ENCODE results near the gene EPM2AIP1. TPM values are rescaled to one million over a fixed set of nuclear protein-coding genes. Genes with fewer than 3 reads are reported as not detected.

EPM2AIP1 gene
- total RNA-seq, 1 experiment from 2014 or later, result 7.3 TPM

DNA sequence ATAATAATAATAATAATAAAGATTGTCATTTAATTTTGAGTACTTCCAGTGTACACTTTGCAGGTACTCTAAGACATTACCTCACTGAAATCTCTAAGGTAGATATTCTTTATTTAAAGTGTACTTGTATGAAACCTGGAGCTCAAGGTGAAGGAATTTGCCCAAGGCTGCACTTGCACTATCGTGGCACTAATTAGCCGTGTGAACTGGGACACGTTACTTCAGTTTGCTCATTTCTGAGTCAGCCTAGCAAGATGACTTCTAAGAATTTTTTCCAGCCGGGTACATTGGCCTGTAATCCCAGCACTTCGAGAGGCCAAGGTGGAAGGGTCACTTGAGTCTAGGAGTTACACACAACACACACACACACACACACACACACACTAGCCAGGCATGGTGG, 33.9 kb upstream of the EPM2AIP1 start:
- ChIA-PET CTCF (no interaction called here), POLR2A (interaction anchor here (0.6 to 0.7 kb wide), 3 partner anchors 20 to 243 kb away, joined by 4 to 12 read pairs (median 6); no protein-coding TSS in a partner anchor)
- in situ Hi-C loops (cut with HindIII; ENCODE audit: low pct_unique_long_range_greater_than_20kb, low sequenced_read_pairs), result no loop called here
- DNase-seq (ENCODE audit: low read depth, low spot score) (no peak), ATAC-seq (no peak)
- H3K27ac ChIP-seq (ENCODE audit: low read length), result no peak overlapping the region
- no peaks in the 10 kb centered on the region for H3K9me3 ChIP-seq (ENCODE audit: control insufficient read depth, insufficient read depth, low read depth, low read length)
- H3K4me1 ChIP-seq (ENCODE audit: control insufficient read depth, insufficient read depth, low read length), result no peaks in the 10 kb centered on the region
- no peak overlapping the region for H3K4me3 ChIP-seq (ENCODE audit: low read depth in 2 of 2, low read length in 2 of 2)
- peaks cover 14% of the 10 kb centered on the region for H3K36me3 ChIP-seq (ENCODE audit: control insufficient read depth, insufficient read depth, low read length)
- TF ChIP-seq, protein P1, sequence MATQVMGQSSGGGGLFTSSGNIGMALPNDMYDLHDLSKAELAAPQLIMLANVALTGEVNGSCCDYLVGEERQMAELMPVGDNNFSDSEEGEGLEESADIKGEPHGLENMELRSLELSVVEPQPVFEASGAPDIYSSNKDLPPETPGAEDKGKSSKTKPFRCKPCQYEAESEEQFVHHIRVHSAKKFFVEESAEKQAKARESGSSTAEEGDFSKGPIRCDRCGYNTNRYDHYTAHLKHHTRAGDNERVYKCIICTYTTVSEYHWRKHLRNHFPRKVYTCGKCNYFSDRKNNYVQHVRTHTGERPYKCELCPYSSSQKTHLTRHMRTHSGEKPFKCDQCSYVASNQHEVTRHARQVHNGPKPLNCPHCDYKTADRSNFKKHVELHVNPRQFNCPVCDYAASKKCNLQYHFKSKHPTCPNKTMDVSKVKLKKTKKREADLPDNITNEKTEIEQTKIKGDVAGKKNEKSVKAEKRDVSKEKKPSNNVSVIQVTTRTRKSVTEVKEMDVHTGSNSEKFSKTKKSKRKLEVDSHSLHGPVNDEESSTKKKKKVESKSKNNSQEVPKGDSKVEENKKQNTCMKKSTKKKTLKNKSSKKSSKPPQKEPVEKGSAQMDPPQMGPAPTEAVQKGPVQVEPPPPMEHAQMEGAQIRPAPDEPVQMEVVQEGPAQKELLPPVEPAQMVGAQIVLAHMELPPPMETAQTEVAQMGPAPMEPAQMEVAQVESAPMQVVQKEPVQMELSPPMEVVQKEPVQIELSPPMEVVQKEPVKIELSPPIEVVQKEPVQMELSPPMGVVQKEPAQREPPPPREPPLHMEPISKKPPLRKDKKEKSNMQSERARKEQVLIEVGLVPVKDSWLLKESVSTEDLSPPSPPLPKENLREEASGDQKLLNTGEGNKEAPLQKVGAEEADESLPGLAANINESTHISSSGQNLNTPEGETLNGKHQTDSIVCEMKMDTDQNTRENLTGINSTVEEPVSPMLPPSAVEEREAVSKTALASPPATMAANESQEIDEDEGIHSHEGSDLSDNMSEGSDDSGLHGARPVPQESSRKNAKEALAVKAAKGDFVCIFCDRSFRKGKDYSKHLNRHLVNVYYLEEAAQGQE (IDR thresholded peaks at IDR 0.05; ENCODE audit: insufficient read depth in 1 of 2, low read depth in 2 of 2, low read length in 1 of 2), result no peak
- TF ChIP-seq SIN3A (IDR thresholded peaks at IDR 0.05; ENCODE audit: borderline replicate concordance, insufficient read depth, low read depth, low read length) (no peak), POLR2AphosphoS5 (IDR thresholded peaks at IDR 0.05; ENCODE audit: low read depth, low read length) (no peak), TCF7L2 (IDR thresholded peaks at IDR 0.05; ENCODE audit: low read depth, low read length) (no peak)
- TF ChIP-seq, protein P2, sequence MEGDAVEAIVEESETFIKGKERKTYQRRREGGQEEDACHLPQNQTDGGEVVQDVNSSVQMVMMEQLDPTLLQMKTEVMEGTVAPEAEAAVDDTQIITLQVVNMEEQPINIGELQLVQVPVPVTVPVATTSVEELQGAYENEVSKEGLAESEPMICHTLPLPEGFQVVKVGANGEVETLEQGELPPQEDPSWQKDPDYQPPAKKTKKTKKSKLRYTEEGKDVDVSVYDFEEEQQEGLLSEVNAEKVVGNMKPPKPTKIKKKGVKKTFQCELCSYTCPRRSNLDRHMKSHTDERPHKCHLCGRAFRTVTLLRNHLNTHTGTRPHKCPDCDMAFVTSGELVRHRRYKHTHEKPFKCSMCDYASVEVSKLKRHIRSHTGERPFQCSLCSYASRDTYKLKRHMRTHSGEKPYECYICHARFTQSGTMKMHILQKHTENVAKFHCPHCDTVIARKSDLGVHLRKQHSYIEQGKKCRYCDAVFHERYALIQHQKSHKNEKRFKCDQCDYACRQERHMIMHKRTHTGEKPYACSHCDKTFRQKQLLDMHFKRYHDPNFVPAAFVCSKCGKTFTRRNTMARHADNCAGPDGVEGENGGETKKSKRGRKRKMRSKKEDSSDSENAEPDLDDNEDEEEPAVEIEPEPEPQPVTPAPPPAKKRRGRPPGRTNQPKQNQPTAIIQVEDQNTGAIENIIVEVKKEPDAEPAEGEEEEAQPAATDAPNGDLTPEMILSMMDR (IDR thresholded peaks at IDR 0.05), result no peak
- no TSS peak for BruUV-seq (replicated peaks)
- no peaks in the 10 kb centered on the region for H3K27me3 ChIP-seq (ENCODE audit: control insufficient read depth, insufficient read depth, low read length)
- intact Hi-C loops (cut with micrococcal nuclease; ENCODE audit: unreplicated experiment), result no loop called here

DNA sequence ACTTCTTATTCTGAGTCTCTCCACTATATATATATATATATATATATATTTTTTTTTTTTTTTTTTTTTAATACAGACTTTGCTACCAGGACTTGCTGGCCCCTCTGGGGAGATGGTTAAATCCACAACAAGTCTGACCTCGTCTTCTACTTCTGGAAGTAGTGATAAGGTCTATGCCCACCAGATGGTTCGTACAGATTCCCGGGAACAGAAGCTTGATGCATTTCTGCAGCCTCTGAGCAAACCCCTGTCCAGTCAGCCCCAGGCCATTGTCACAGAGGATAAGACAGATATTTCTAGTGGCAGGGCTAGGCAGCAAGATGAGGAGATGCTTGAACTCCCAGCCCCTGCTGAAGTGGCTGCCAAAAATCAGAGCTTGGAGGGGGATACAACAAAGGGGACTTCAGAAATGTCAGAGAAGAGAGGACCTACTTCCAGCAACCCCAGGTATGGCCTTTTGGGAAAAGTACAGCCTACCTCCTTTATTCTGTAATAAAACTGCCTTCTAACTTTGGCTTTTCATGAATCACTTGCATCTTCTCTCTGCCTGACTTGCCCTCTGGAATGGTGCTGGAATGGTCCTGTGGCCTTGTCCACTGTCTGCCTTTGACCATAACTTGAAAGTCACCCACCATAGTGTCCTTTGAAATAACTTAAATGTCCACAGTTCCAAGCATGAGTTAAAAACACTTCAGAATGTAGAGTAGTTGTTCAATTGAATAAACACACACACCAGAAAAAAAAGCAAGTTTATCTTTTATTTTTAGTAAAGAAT, 32.8 kb upstream of the EPM2AIP1 start:
- Histone ChIP-seq H3K27ac (ENCODE audit: low read length) (no peak overlapping the region), H3K4me1 (ENCODE audit: control insufficient read depth, insufficient read depth, low read length) (no peaks in the 10 kb centered on the region), H3K36me3 (ENCODE audit: control insufficient read depth, insufficient read depth, low read length) (peaks cover 14% of the 10 kb centered on the region), H3K27me3 (ENCODE audit: control insufficient read depth, insufficient read depth, low read length) (no peaks in the 10 kb centered on the region), H3K9me3 (ENCODE audit: control insufficient read depth, insufficient read depth, low read depth, low read length) (no peaks in the 10 kb centered on the region), H3K4me3 (ENCODE audit: low read depth in 2 of 2, low read length in 2 of 2) (no peak overlapping the region)
- in situ Hi-C loops (cut with HindIII; ENCODE audit: low pct_unique_long_range_greater_than_20kb, low sequenced_read_pairs), result no loop called here
- TF ChIP-seq, protein P1 (IDR thresholded peaks at IDR 0.05; ENCODE audit: insufficient read depth in 1 of 2, low read depth in 2 of 2, low read length in 1 of 2), result no peak
- TF ChIP-seq, protein P2 (IDR thresholded peaks at IDR 0.05), result no peak
- TF ChIP-seq TCF7L2 (IDR thresholded peaks at IDR 0.05; ENCODE audit: low read depth, low read length) (no peak), POLR2AphosphoS5 (IDR thresholded peaks at IDR 0.05; ENCODE audit: low read depth, low read length) (no peak), SIN3A (IDR thresholded peaks at IDR 0.05; ENCODE audit: borderline replicate concordance, insufficient read depth, low read depth, low read length) (no peak)
- POLR2A ChIA-PET, result no interaction called here
- ATAC-seq (no peak), DNase-seq (ENCODE audit: low read depth, low spot score) (no peak)
- intact Hi-C loops (cut with micrococcal nuclease; ENCODE audit: unreplicated experiment), result no loop called here
- CTCF ChIA-PET, result no interaction called here
- no TSS peak for BruUV-seq (replicated peaks)

Data from Panc1 (cell line).